ENCODE results near the gene SLX9.
"Not testable (repeated sequence)": the region's sequence is repeated elsewhere in the genome, so short reads cannot be mapped to it uniquely, and the experiment has no call there.

The SLX9 gene

DNA sequence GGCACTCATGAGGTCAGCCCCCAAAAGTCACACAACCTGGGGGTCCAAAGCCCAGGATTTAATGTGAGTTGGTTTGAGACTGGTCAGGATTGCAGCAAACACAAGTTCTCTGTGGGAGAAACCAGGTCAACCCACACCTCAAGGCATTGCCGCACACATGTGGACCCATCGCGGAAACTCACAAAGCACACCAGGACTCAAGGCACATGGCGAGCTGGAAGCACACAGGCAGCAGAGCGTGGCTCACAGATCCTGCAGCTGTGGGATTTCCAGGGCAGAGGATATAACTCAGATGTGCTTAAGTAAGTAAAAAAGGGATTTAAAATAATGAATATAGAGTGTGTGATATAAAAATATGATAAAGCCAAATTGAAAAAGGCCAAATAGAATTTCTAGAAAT is 82.9 kb downstream of the SLX9 start:
- DNase-seq: no peak

- not testable (repeated sequence) for DNase-seq
Observed at GRCh38 chr21:45024516-45024915, 84.7 kb downstream of the SLX9 start.

- DNase-seq: no peak
Observed at GRCh38 chr21:45026066-45026745, 86.4 kb downstream of the SLX9 start.
